ENCODE results near the gene MED13L.

- TF ChIP-seq CTCF (IDR thresholded peaks at IDR 0.05) (no peak), POLR2A (IDR thresholded peaks at IDR 0.05) (no peak)
These were observed 2.7 kb downstream of the MED13L start for GRCh38 chr12:116274551-116275375.
